T-helper 17 cell (primary cell): ENCODE results near the gene GTPBP1. TPM values are rescaled to one million over a fixed set of nuclear protein-coding genes. Genes with fewer than 3 reads are reported as not detected.

ENCODE experiments used
- ATAC-seq: fragments of 150-1000 bp; cut with Tn5 transposase; 2 replicates; pipeline ENCODE4 v1.10.0; 2021; ENCODE audit warnings: mild to moderate bottlenecking, moderate library complexity
- DNase-seq, 3 donors: peaks; one replicate each; pipeline versions ENCODE4 v3.0.0 to v3.0.0-alpha.2; 2020 to 2021
- H3K9me3 ChIP-seq: one replicate; pipeline ENCODE4 v1.7.0; 2013; ENCODE audit warnings: low read length, mild to moderate bottlenecking; ENCODE audit not compliant: control insufficient read depth, poor library complexity, severe bottlenecking
- H3K27ac Mint-ChIP-seq: one replicate; pipeline ENCODE4 v1.8.0; 2022; ENCODE audit warnings: mild to moderate bottlenecking, moderate library complexity, mixed read lengths
- H3K27me3 Mint-ChIP-seq: one replicate; pipeline ENCODE4 v1.8.0; 2022; ENCODE audit warnings: mixed read lengths
- H3K36me3 Mint-ChIP-seq: one replicate; pipeline ENCODE4 v1.8.0; 2022; ENCODE audit warnings: low read depth, mixed read lengths
- H3K4me1 Mint-ChIP-seq: one replicate; pipeline ENCODE4 v1.8.0; 2022; ENCODE audit warnings: mild to moderate bottlenecking, mixed read lengths
- H3K4me3 Mint-ChIP-seq: one replicate; pipeline ENCODE4 v1.8.0; 2022; ENCODE audit warnings: mild to moderate bottlenecking, moderate library complexity, mixed read lengths
- total RNA-seq, 4 donors: library from RNA in 2 of 4; stranded (reverse) in 2 of 4; gene quantifications; one replicate each; pipeline ENCODE4 v1.2.3 and lab custom pipeline; 2022 to 2026

GTPBP1 gene
- total RNA-seq, 2 donors from 2014 or later: 220 to 235 TPM

DNA sequence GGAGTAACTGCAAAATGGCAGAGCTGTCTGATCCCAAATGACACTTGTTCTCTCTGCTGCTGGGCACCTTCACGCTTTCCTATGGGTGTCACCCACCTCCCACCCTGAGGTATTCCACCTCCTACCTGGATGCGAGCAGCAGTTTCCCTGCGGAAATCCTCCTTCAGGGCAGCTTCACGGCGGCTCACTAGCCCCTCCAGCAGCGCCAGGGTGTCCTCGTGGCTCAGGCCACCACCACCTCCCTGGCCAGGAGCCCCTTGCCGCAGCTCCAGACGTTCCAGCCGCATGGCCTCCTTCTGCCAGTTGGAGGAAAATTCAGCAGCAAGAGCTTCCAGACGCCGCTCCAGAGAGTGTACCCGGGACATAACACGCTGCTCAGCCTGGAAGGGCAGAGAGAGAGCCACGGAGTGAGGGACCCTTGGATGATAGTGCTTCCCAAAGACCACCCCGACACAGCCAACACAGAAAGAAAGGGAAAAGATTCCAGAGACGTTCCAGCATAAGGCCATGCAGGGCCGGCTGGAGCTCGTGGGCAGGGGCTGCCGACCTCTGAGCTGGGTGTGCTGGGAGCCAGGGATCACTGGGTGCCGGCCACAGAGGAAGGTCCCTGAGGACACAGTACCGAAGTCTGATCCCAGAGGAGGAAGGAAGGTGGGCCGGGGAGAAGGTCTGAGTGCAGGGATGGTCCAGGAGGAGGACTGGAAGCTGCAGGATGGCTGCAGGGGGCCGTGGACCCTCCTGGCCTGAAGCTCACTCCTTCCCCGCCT, 36.6 kb downstream of the GTPBP1 start:
- DNase-seq (no peak), ATAC-seq (no peak)
- Mint-ChIP-seq H3K4me3 (peak overlapping the region; percentile 66), H3K4me1 (peaks cover 15% of the 10 kb centered on the region), H3K27me3 (no peaks in the 10 kb centered on the region), H3K27ac (peak overlapping the region; percentile 93), H3K36me3 (peaks cover under 1% of the 10 kb centered on the region)
- H3K9me3 ChIP-seq: no peaks in the 10 kb centered on the region

DNA sequence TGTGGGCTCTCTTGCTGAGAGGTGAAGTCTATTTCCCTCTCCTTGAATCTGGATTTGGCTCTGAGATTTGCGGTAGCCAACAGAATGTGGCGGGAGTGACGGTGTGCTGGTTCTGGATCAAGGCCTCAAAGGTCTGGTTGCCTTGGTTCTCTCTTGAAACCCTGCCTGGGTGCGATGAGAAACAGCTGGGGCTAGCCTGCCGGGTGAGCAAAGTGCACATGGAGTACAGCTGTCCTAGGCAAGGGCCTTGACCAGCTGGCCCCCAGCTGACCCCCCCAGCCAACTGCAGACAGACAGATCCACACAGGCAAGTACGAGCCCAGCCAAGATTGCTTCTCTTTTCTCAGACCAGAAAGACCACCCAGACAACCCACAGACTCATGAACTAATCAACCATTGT, 39.2 kb downstream of the GTPBP1 start:
- H3K4me1 Mint-ChIP-seq: peaks cover 14% of the 10 kb centered on the region
- DNase-seq (no peak), ATAC-seq (no peak)
- H3K36me3 Mint-ChIP-seq: no peaks in the 10 kb centered on the region
- H3K27ac Mint-ChIP-seq: peak overlapping the region; percentile 98
- H3K27me3 Mint-ChIP-seq: no peaks in the 10 kb centered on the region
- no peak overlapping the region for H3K4me3 Mint-ChIP-seq
- no peaks in the 10 kb centered on the region for H3K9me3 ChIP-seq

DNA sequence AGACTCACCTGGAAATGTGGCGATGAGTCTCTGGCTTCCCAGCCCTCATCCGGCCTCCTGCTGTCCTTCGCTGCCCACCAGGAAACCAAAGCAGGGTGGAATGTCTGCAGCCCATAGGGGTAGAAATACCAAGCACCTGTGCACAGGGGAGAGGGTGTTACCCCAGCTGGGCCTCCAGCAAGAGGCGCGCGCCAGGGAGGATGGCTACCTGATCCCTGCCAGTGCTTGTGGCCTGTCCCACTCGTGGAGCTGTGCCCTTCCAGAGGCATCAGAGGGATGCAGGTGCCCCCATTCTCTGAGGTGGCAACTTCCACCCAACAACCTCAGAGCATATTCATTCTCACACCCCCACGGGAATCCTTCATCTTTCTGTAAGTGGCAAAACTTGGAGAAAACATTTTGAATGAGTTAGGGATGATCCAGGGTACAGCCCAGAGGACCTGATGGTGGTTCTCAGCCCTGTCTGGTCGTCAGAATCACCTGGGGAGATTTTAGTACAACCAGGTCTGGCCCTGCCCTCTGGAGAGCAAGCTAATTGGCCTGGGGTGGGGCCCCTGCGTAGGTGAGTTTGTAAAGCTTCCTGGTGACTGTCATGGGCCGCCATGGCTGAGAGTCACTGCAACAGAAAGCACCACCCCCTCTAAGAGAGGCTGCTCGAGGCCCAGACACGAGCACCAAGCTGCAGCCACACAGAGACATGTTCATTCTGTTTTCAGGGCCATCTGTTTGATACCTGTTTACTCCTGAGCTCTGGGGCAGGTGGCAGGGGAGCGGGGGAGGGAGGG, 40.1 kb downstream of the GTPBP1 start:
- Mint-ChIP-seq H3K36me3 (peaks cover 3% of the 10 kb centered on the region), H3K27ac (peak overlapping the region; percentile 98), H3K4me3 (no peak overlapping the region), H3K4me1 (peaks cover 16% of the 10 kb centered on the region), H3K27me3 (no peaks in the 10 kb centered on the region)
- no peak for ATAC-seq
- H3K9me3 ChIP-seq: no peaks in the 10 kb centered on the region
- DNase-seq: no peak

DNA sequence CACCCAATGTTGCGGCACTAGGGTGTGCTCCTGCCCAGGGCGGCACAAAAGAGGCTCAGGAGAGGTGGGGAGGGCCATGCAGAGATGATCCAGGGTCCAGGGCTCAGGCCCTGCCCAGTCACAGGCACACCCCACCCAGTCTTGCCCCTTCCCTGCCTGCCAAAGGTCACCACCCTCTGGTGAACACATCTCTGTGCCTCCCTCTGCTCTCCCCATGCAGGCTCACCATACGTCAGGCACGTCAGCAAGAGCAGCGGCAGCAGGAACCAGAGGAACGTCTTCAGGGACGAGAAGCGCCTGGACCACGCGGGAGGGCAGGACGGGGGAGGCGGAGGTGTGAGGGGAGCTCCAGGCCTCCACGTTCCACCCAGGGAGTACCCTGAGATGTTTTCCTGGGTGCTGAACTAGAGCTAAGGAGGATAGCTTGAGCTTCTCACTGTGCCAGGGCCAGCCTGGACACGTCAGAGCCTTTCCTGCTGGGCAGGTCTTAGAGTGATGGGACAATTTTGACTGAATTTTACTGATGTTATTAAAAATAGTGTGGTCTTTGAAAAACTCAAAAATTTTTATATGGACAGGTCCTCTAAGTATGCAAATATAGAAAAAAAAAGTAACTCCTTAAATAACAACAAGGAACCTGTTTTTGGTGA, 42.9 kb downstream of the GTPBP1 start:
- H3K9me3 ChIP-seq: no peaks in the 10 kb centered on the region
- H3K4me3 Mint-ChIP-seq: peak overlapping the region; percentile 53
- H3K4me1 Mint-ChIP-seq: peaks cover 36% of the 10 kb centered on the region
- DNase-seq: no peak
- no peak for ATAC-seq
- H3K27me3 Mint-ChIP-seq: no peaks in the 10 kb centered on the region
- H3K36me3 Mint-ChIP-seq: peaks cover 7% of the 10 kb centered on the region
- peak overlapping the region; percentile 98 for H3K27ac Mint-ChIP-seq

DNA sequence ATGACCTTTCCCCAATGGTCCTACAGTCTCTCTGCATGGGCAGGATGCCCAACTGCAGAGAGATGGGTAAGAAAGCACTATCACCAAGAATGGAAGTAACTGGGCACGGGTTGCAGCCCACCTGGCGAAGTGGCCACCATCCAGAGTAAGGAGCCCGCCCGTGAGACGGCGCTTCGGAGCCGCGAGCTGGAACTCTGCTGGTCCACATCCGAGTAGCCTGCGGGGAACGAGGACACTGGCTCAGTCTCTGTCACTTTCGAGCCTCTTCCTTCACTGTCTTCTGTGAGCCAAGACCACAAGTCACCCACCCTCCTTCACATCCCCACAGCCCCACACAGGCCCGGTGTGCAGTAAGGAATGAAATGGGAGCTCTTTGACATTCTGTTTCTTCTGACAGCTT, 44.4 kb downstream of the GTPBP1 start:
- no peaks in the 10 kb centered on the region for H3K9me3 ChIP-seq
- Mint-ChIP-seq H3K4me1 (peaks cover 41% of the 10 kb centered on the region), H3K36me3 (peaks cover 10% of the 10 kb centered on the region), H3K27ac (peak overlapping the region; percentile 98), H3K4me3 (peak overlapping the region; percentile 100), H3K27me3 (no peaks in the 10 kb centered on the region)
- DNase-seq (no peak), ATAC-seq (no peak)

DNA sequence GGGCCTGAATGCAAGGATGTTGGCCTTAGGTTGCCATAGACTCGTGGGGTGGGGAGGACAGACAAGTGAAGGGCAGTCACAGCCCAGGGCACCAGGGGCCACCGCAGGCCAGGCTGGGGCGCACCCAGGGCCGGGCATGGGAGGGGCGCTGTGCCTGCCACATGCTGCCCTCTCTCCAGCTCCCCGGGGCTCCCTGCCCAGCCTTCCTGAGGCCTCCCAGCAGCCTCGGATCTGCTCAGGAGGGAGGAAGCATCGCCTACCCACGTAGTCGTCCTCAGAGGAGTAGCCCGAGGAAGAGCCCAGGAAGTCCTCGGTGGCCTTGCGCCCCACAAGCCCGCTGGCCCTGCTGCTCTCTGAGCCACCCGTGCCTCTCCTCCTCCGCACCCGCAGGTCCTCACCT, 44.9 kb downstream of the GTPBP1 start:
- ATAC-seq (no peak), DNase-seq (no peak)
- H3K36me3 Mint-ChIP-seq: peaks cover 11% of the 10 kb centered on the region
- no peaks in the 10 kb centered on the region for H3K27me3 Mint-ChIP-seq
- peak overlapping the region; percentile 98 for H3K27ac Mint-ChIP-seq
- no peaks in the 10 kb centered on the region for H3K9me3 ChIP-seq
- H3K4me1 Mint-ChIP-seq: peaks cover 42% of the 10 kb centered on the region
- H3K4me3 Mint-ChIP-seq: peak overlapping the region; percentile 100

DNA sequence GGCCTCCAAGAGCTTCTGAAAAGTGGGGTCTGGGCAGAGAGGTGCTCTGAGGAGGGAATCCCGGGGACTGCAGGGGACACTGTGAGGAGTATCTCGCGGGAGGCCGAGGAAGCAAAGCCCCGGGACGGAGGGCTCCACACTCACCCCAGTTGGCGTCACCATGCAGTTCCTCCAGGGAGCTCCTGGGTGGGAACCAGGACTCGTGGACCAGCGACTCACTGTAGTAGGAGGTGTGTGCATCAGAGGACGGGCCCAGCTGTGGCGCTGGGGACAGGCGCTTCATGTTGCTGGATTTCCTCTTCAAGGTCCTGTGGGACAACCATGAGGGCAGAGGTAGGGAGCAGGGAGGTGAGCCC, 45.3 kb downstream of the GTPBP1 start:
- H3K4me3 Mint-ChIP-seq: peak overlapping the region; percentile 100
- H3K4me1 Mint-ChIP-seq: peaks cover 42% of the 10 kb centered on the region
- peak overlapping the region; percentile 98 for H3K27ac Mint-ChIP-seq
- DNase-seq (no peak), ATAC-seq (no peak)
- peaks cover 11% of the 10 kb centered on the region for H3K36me3 Mint-ChIP-seq
- no peaks in the 10 kb centered on the region for H3K9me3 ChIP-seq
- no peaks in the 10 kb centered on the region for H3K27me3 Mint-ChIP-seq

DNA sequence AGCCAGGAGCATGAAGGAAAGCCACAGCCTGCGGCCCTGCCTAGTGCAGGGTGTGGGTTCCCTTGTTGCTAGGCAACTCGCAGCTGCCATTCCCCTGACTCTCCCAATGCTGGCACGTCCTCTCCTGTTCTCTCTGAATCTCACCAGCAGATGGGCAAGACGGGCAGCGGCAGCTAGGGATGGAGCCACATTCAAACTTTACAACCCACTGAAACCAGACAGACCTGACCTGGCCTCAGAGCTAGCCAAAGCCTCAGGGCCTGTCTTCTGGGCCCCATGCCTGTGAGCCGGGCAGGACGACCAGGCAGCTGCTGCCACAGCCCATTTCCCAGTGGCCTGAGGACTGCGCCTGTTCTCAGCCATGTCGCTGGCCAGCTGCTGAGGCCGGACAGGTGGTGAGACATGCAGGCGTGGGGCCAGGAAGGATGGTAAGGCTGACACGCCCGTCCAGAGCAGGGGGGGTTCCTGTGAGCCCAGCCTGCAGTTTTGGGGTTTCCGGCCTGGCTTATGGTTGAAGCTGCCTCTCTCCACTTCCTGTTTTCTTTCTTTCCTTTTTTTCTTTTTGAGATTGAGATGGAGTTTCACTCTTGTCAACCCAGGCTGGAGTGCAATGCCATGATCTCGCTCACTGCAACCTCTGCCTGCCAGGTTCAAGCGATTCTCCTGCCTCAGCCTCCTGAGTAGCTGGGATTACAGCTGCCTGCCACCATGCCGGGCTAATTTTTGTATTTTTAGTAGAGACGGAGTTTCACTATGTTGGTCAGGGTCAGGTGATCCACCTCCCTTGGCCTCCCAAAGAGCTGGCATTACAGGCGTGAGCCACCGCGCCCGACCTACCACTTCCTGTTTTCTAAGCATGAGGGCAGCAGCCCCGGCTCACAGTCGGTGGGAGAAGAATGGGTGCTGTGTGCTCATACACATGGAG, 45.9 kb downstream of the GTPBP1 start:
- H3K27me3 Mint-ChIP-seq: no peaks in the 10 kb centered on the region
- H3K4me3 Mint-ChIP-seq: peak overlapping the region; percentile 100
- peaks cover 11% of the 10 kb centered on the region for H3K36me3 Mint-ChIP-seq
- H3K9me3 ChIP-seq: no peaks in the 10 kb centered on the region
- H3K27ac Mint-ChIP-seq: peak overlapping the region; percentile 98
- ATAC-seq: peak; percentile 57
- peaks cover 44% of the 10 kb centered on the region for H3K4me1 Mint-ChIP-seq
- DNase-seq: peak; percentile 52 to 61 (median 55)

DNA sequence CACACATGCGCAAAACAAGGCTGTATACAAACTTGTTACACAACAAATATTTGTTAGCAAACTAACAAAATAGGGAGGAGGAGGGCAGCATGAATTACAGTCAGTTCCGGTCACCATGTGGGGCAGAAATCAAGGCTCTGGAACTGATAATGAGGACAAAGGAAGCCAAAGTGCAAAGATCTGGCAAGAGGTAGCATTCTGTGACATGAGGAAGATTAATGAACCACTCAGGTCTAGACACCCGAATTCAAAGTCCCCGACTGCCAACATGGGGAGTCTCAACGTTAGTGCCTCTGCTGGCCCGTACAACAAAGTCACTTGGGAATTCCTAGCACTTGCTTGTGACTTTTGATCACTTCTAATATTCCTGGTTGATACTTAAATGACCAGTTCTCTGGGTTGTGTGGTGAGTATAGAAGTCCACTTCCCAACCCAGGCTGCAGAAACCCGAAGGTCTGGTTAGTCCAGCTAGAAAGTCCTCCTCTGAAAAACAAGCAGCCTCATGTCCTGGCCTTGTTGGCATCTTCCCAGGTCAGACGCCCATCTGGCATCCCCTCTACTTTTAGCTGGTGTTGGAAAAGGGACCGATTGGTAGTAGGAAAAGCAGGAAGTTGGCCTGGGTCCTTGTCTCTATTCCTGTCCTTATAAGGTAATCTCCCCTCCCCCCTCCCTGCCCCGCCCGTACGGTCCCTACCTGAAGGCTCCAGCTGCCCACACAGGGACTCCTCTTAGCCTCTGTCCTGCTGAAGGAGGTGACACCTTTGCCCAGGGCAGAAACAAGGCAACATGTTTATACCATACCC, 48.4 kb downstream of the GTPBP1 start:
- Mint-ChIP-seq H3K4me1 (peaks cover 60% of the 10 kb centered on the region), H3K4me3 (peak overlapping the region; percentile 100)
- ATAC-seq: no peak

DNA sequence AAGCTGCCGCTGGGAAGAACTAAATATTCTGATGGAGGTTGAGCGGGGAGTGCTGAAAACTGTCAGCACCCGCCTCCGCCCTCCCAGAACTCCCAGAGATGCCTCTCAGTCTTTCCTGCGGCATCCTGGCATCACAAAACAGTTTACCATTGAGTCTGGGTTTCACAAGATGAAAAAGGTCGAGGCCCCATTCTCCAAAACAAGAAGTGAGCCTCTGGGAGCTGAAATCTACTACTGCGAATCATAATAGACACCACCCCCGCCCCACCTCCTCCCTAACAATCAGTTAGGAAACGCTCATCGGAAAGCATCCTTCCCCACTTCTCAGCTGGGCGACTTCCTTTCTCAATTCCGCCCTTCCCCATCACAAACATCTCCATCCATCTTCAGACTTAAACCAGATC, 49.0 kb downstream of the GTPBP1 start:
- Mint-ChIP-seq H3K4me3 (peak overlapping the region; percentile 100), H3K27ac (peak overlapping the region; percentile 98), H3K4me1 (peaks cover 62% of the 10 kb centered on the region), H3K36me3 (peaks cover 11% of the 10 kb centered on the region), H3K27me3 (no peaks in the 10 kb centered on the region)
- H3K9me3 ChIP-seq: no peaks in the 10 kb centered on the region
- DNase-seq (no peak), ATAC-seq (no peak)

More for the DNA sequence above, 48.4 kb downstream of the GTPBP1 start:
- H3K27ac Mint-ChIP-seq: peak overlapping the region; percentile 98
- H3K27me3 Mint-ChIP-seq: no peaks in the 10 kb centered on the region
- peaks cover 11% of the 10 kb centered on the region for H3K36me3 Mint-ChIP-seq
- no peak for DNase-seq
- H3K9me3 ChIP-seq: no peaks in the 10 kb centered on the region

DNA sequence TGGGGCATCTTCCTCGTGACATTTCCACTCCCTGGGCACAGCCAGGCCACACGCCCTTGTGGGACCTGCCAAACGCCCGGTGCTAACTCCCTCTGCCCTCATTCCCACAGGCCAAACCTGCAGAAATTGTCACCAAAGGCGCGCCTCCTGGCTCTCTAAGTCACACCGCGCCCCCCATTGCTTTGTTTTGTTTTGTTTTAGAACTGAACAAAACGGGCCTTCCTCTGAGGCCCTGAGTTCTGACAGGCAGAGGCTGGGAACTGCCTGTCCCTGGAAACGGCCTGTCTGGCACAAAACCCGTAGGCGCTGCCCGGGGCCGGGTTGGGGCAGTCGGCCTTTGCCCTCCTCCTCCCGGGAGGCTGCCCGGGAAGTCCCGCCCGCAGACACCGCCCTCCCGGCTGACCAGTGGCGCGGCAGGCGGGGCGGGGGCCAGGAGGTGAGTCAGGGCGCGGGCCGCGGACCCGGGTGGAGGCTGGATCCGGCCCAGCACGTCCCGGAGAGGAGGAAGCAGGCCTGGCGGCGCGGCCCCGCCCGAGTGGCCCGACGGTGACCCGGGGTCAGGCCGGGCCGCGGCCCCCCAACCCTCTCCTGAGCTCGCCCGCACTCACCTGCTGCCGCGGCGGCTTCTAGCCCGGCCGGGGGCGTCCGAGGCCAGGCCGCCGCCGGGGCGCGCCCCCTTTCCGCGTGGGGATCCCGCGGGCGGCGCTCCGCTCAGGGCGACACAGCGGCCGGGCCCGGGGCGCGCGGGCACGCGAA, 49.6 kb downstream of the GTPBP1 start:
- peak overlapping the region; percentile 98 for H3K27ac Mint-ChIP-seq
- ATAC-seq (peak; percentile 10), DNase-seq (peak in 2 of 3 donors; percentile 46 to 47)
- H3K9me3 ChIP-seq: no peaks in the 10 kb centered on the region
- peaks cover 57% of the 10 kb centered on the region for H3K4me1 Mint-ChIP-seq
- H3K27me3 Mint-ChIP-seq: no peaks in the 10 kb centered on the region
- H3K4me3 Mint-ChIP-seq: peak overlapping the region; percentile 100
- peaks cover 9% of the 10 kb centered on the region for H3K36me3 Mint-ChIP-seq
